GM12878 (cell line): ENCODE measurements around the gene EEF2KMT. TPM values are rescaled to one million over a fixed set of nuclear protein-coding genes. Genes with fewer than 3 reads are reported as not detected.

Source experiments
- ATAC-seq: fragments of 200-7000 bp; cut with Tn5 transposase; 3 replicates; pipeline ENCODE4 v1.9.1; 2020; ENCODE audit warnings: mild to moderate bottlenecking, moderate library complexity
- BruUV-seq: library from RNA; stranded (reverse); fragments of 400-500 nt; replicated peaks from 2 replicates; lab custom pipeline; 2021; lab: Mats Ljungman, UMichigan
- CTCF ChIA-PET: fragments of 300-600 bp; sonication (Branson Sonifier 250); formaldehyde crosslinking; extraction: SDS; loops from one replicate; lab custom pipeline; 2021; ENCODE audit warnings: inconsistent platforms; lab: Yijun Ruan, JAX
- POLR2A ChIA-PET: fragments of 350-600 bp; formaldehyde crosslinking; extraction: SDS; loops from one replicate; lab custom pipeline; 2021; ENCODE audit warnings: inconsistent platforms; lab: Charles Lee
- RAD21 ChIA-PET: fragments of 300-600 bp; sonication (Branson Sonifier 250); formaldehyde crosslinking; loops from one replicate; lab custom pipeline; 2023; ENCODE audit warnings: antibody characterized with exemption; ENCODE audit not compliant: unreplicated experiment; lab: Charles Lee
- SMC1A ChIA-PET: fragments of 300-600 bp; sonication (Branson Sonifier 250); formaldehyde crosslinking; loops from one replicate; lab custom pipeline; 2023; ENCODE audit not compliant: unreplicated experiment, uncharacterized antibody; lab: Charles Lee
- DNase-seq: peaks from one replicate; pipeline ENCODE4 v3.0.0-alpha.2; 2011; ENCODE audit warnings: low read depth, low spot score
- FAIRE-seq: peaks from 3 replicates; lab custom pipeline; 2011; peaks lifted over from hg19 to GRCh38; lab: Jason Lieb, UNC
- H2AFZ ChIP-seq: 2 replicates; pipeline ENCODE4 v1.6.0; 2011; ENCODE audit warnings: low read depth, low read length, control low read depth; ENCODE audit not compliant: control insufficient read depth
- H3K27ac ChIP-seq: 2 replicates; pipeline ENCODE4 v1.5.1; 2011; ENCODE audit warnings: control low read depth; ENCODE audit not compliant: control insufficient read depth, insufficient read depth
- H3K27me3 ChIP-seq, 2 experiments: replicated peaks in 1 of 2; 2 replicates each; pipeline versions ENCODE4 v1.6.0 to v1.6.1; 2011; ENCODE audit warnings: low read length in 1 of 2; ENCODE audit not compliant: control insufficient read depth in 2 of 2, insufficient read depth in 2 of 2
- H3K36me3 ChIP-seq, 2 experiments: 2 replicates each; pipeline ENCODE4 v1.5.1; 2011; ENCODE audit warnings: low read length in 1 of 2; ENCODE audit not compliant: control insufficient read depth in 2 of 2, insufficient read depth in 2 of 2
- H3K4me1 ChIP-seq: 2 replicates; pipeline ENCODE4 v1.6.1; 2011; ENCODE audit warnings: mild to moderate bottlenecking, low read length, moderate library complexity, mixed read lengths; ENCODE audit not compliant: control insufficient read depth, insufficient read depth
- H3K4me2 ChIP-seq: 2 replicates; pipeline ENCODE4 v1.6.0; 2011; ENCODE audit warnings: control low read depth; ENCODE audit not compliant: control insufficient read depth, insufficient read depth
- H3K4me3 ChIP-seq: fragments of 200-600 bp; sonication (generic); 2 replicates; pipeline ENCODE4 v1.5.1; 2016
- H3K79me2 ChIP-seq: 2 replicates; pipeline ENCODE4 v1.6.0; 2011; ENCODE audit warnings: low read length; ENCODE audit not compliant: control insufficient read depth, insufficient read depth
- H3K9ac ChIP-seq: 2 replicates; pipeline ENCODE4 v1.8.0; 2011; ENCODE audit warnings: low read length, control low read depth, mixed read lengths; ENCODE audit not compliant: control insufficient read depth, insufficient read depth
- H3K9me3 ChIP-seq: replicated peaks from 3 replicates; pipeline ENCODE4 v1.5.1; 2011; ENCODE audit warnings: mild to moderate bottlenecking, low read length; ENCODE audit not compliant: control insufficient read depth, insufficient read depth
- H4K20me1 ChIP-seq: 2 replicates; pipeline ENCODE4 v1.6.0; 2011; ENCODE audit not compliant: control insufficient read depth, insufficient read depth
- BCL11A ChIP-seq: IDR thresholded peaks from 2 replicates; pipeline ENCODE4 v1.6.1; 2011; ENCODE audit warnings: low read depth, low read length
- FOXM1 ChIP-seq: IDR thresholded peaks from 2 replicates; pipeline ENCODE4 v1.6.1; 2012; ENCODE audit warnings: low read depth, mild to moderate bottlenecking, inconsistent platforms, low read length, moderate library complexity
- IKZF1 ChIP-seq: fragments of 450-650 bp; conservative IDR thresholded peaks from 2 replicates; pipeline ENCODE4 v1.6.1; 2017; ENCODE audit warnings: antibody characterized with exemption, mild to moderate bottlenecking
- SMC3 ChIP-seq: IDR thresholded peaks from 2 replicates; pipeline ENCODE4 v1.6.1; 2011; ENCODE audit warnings: low read length, improper control_type of control experiment, borderline replicate concordance
- SUZ12 ChIP-seq: fragments of 200-600 bp; sonication (generic); IDR thresholded peaks from one replicate; pipeline ENCODE4 v1.6.1; 2018; ENCODE audit warnings: antibody characterized with exemption, mild to moderate bottlenecking; ENCODE audit not compliant: unreplicated experiment
- ZNF217 ChIP-seq: fragments of 450-650 bp; IDR thresholded peaks from 2 replicates; pipeline ENCODE4 v1.6.1; 2017; ENCODE audit warnings: antibody characterized with exemption, mild to moderate bottlenecking
- WGBS: methylation state at CpG from one replicate; pipeline ENCODE4 v1.1.6; 2016; ENCODE audit warnings: low lambda C conversion rate; ENCODE audit not compliant: insufficient replicate concordance, insufficient coverage; ENCODE audit errors: missing lambda C conversion rate; 5-methylcytosine and 5-hydroxymethylcytosine counted together
- in situ Hi-C: fragments of 300-500 bp; cut with MboI; formaldehyde crosslinking; loops from 9 replicates; pipeline ENCODE4 v1.14.3; 2018; ENCODE audit warnings: mixed read lengths
- intact Hi-C: fragments of 100-400 bp; cut with micrococcal nuclease; formaldehyde crosslinking; loops from one replicate; pipeline ENCODE4 v1.14.2; 2022; ENCODE audit not compliant: unreplicated experiment
- polyA plus RNA-seq, 11 experiments: library from polyadenylated mRNA; depleted of rRNA in 4 of 11; unstranded in 6 of 11; stranded (reverse) in 5 of 11; fragments of >200 nt; fragmentation: Nextera tagmentation in 4 of 11; fragmentation: Illumina TruSeq in 1 of 11; extraction: Ambion mirVana in 4 of 11; extraction: Trizol in 1 of 11; gene quantifications; 1 replicate in 1 of 11; 2 replicates in 10 of 11; pipeline versions ENCODE4 v1.2.1 to v1.2.3, GENCODE V29; 2011 to 2016; ENCODE audit warnings: inconsistent platforms in 2 of 11, missing spikeins in 2 of 11, low read depth in 1 of 11
- total RNA-seq, 4 experiments: library from RNA; depleted of rRNA in 3 of 4; stranded (reverse); fragments of >200 nt in 3 of 4; fragmentation: Illumina TruSeq in 1 of 4; extraction: Trizol in 1 of 4; gene quantifications; 2 replicates each; pipeline versions ENCODE4 v1.2.1 to v1.2.3, GENCODE V29; 2013 to 2021
- TF ChIP-seq, protein P1 (sequence below): IDR thresholded peaks from 2 replicates; pipeline ENCODE4 v1.6.1; 2011; ENCODE audit warnings: borderline replicate concordance, low read depth, mild to moderate bottlenecking, moderate library complexity, mixed read lengths, low read length; ENCODE audit not compliant: insufficient read depth; ENCODE audit errors: extremely low read length
- TF ChIP-seq, protein P2 (sequence below): fragments of 450-650 bp; IDR thresholded peaks from 2 replicates; pipeline ENCODE4 v1.6.1; 2017; ENCODE audit warnings: low read depth, mild to moderate bottlenecking, moderate library complexity

EEF2KMT gene
- total and polyA plus RNA-seq, 10 of the 15 experiments (the other 5 are each of a cell fraction or from before 2014, with no cell fraction given), result 3.8 to 28.1 (median 14.3) TPM

DNA sequence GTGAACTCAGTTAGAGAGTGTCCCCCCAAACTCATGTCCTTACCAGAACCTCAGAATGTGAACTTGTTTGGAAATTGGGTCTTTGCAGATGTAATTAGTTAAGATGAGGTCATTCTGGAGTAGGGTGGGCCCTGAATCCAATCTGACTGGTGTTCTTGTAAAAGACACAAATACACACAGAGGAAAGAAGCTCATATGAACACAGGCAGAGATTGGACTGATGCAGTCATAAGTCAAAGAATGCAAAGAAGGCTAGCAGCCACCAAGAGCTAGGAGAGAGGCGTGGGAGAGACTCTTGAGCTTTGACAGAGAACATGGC lies 61.7 kb downstream of the EEF2KMT start:
- H3K36me3 ChIP-seq, result no peaks in the 10 kb centered on the region
- no peak overlapping the region for H3K4me2 ChIP-seq
- ChIA-PET CTCF (no interaction called here), SMC1A (no interaction called here), POLR2A (no interaction called here), RAD21 (no interaction called here)
- H3K4me3 ChIP-seq, result no peak overlapping the region
- H3K9me3 ChIP-seq, result no peaks in the 10 kb centered on the region
- peaks cover 18% of the 10 kb centered on the region for H3K4me1 ChIP-seq
- H4K20me1 ChIP-seq, result no peaks in the 10 kb centered on the region
- H3K27me3 ChIP-seq, result no peaks in the 10 kb centered on the region
- no peak overlapping the region for H3K9ac ChIP-seq
- no peak for DNase-seq
- BruUV-seq, result no TSS peak
- intact Hi-C loops, result no loop called here
- ATAC-seq, result no peak
- H2AFZ ChIP-seq, result no peak overlapping the region
- WGBS, result 0% methylated on average over 1 of the region's 1 CpG
- no peak for FAIRE-seq
- in situ Hi-C loops, result no loop called here
- H3K79me2 ChIP-seq, result no peaks in the 10 kb centered on the region
- TF ChIP-seq SUZ12 (no peak), BCL11A (no peak), SMC3 (no peak), FOXM1 (no peak), IKZF1 (no peak), ZNF217 (no peak)
- TF ChIP-seq, protein P1, sequence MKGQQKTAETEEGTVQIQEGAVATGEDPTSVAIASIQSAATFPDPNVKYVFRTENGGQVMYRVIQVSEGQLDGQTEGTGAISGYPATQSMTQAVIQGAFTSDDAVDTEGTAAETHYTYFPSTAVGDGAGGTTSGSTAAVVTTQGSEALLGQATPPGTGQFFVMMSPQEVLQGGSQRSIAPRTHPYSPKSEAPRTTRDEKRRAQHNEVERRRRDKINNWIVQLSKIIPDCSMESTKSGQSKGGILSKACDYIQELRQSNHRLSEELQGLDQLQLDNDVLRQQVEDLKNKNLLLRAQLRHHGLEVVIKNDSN, result no peak
- TF ChIP-seq, protein P2, sequence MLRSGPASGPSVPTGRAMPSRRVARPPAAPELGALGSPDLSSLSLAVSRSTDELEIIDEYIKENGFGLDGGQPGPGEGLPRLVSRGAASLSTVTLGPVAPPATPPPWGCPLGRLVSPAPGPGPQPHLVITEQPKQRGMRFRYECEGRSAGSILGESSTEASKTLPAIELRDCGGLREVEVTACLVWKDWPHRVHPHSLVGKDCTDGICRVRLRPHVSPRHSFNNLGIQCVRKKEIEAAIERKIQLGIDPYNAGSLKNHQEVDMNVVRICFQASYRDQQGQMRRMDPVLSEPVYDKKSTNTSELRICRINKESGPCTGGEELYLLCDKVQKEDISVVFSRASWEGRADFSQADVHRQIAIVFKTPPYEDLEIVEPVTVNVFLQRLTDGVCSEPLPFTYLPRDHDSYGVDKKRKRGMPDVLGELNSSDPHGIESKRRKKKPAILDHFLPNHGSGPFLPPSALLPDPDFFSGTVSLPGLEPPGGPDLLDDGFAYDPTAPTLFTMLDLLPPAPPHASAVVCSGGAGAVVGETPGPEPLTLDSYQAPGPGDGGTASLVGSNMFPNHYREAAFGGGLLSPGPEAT, result no peak
- H3K27ac ChIP-seq, result no peak overlapping the region

Other genes starting within 250 kb of the EEF2KMT start
- gene PPL, start 160.6 kb downstream of the EEF2KMT start, total RNA-seq (2014; rRNA removed), result 0.05 and 0.06 TPM in 2 replicates
- gene PPL, start 160.6 kb downstream of the EEF2KMT start, total RNA-seq (2014; rRNA removed; fragmentation: Illumina TruSeq; extraction: Trizol), result 0.04 TPM in 1 of 2 replicates, not detected in the other
- gene PPL, start 160.6 kb downstream of the EEF2KMT start, total RNA-seq (2021), result 0.11 and 0.18 TPM in 2 replicates
- 0.04 TPM in 1 of 2 replicates, not detected in the other for gene PPL, start 160.6 kb downstream of the EEF2KMT start, polyA plus RNA-seq (2011; rRNA removed)
- gene PPL, start 160.6 kb downstream of the EEF2KMT start, polyA plus RNA-seq (2014; fragmentation: Illumina TruSeq; extraction: Trizol), result 0.03 TPM in 1 of 2 replicates, not detected in the other
- gene PPL, start 160.6 kb downstream of the EEF2KMT start, polyA plus RNA-seq (2014; fragmentation: Nextera tagmentation; extraction: Ambion mirVana), result not detected
- gene PPL, start 160.6 kb downstream of the EEF2KMT start, polyA plus RNA-seq (2014; rRNA removed), result 0.03 and 0.04 TPM in 2 replicates
- gene PPL, start 160.6 kb downstream of the EEF2KMT start, polyA plus RNA-seq (2016; fragmentation: Nextera tagmentation; extraction: Ambion mirVana), result under 1 TPM; 0.19 to 0.47 TPM
- gene SEC14L5, start 139.5 kb downstream of the EEF2KMT start, total RNA-seq (2014; rRNA removed), result not detected in 2 replicates
- not detected in 2 replicates for gene SEC14L5, start 139.5 kb downstream of the EEF2KMT start, total RNA-seq (2014; rRNA removed; fragmentation: Illumina TruSeq; extraction: Trizol)
- gene SEC14L5, start 139.5 kb downstream of the EEF2KMT start, total RNA-seq (2021), result not detected in 2 replicates
- gene SEC14L5, start 139.5 kb downstream of the EEF2KMT start, polyA plus RNA-seq (2011; rRNA removed), result not detected in 2 replicates
- gene SEC14L5, start 139.5 kb downstream of the EEF2KMT start, polyA plus RNA-seq (2014; fragmentation: Illumina TruSeq; extraction: Trizol), result 0.01 TPM in 1 of 2 replicates, not detected in the other
- gene SEC14L5, start 139.5 kb downstream of the EEF2KMT start, polyA plus RNA-seq (2014; fragmentation: Nextera tagmentation; extraction: Ambion mirVana), result not detected
- gene SEC14L5, start 139.5 kb downstream of the EEF2KMT start, polyA plus RNA-seq (2014; rRNA removed), result not detected in 2 replicates
- not detected for gene SEC14L5, start 139.5 kb downstream of the EEF2KMT start, polyA plus RNA-seq (2016; fragmentation: Nextera tagmentation; extraction: Ambion mirVana)
- 8.1 and 11.6 TPM in 2 replicates for gene NAGPA, start 63.9 kb downstream of the EEF2KMT start, total RNA-seq (2014; rRNA removed)
- gene NAGPA, start 63.9 kb downstream of the EEF2KMT start, total RNA-seq (2014; rRNA removed; fragmentation: Illumina TruSeq; extraction: Trizol), result 3.7 and 5.0 TPM in 2 replicates
- 8.2 and 8.8 TPM in 2 replicates for gene NAGPA, start 63.9 kb downstream of the EEF2KMT start, total RNA-seq (2021)
- gene NAGPA, start 63.9 kb downstream of the EEF2KMT start, polyA plus RNA-seq (2011; rRNA removed), result 0.82 and 1.9 TPM in 2 replicates
- 0.65 and 2.7 TPM in 2 replicates for gene NAGPA, start 63.9 kb downstream of the EEF2KMT start, polyA plus RNA-seq (2014; fragmentation: Illumina TruSeq; extraction: Trizol)
- gene NAGPA, start 63.9 kb downstream of the EEF2KMT start, polyA plus RNA-seq (2014; fragmentation: Nextera tagmentation; extraction: Ambion mirVana), result under 1 TPM; 0.03 to 0.79 TPM
- gene NAGPA, start 63.9 kb downstream of the EEF2KMT start, polyA plus RNA-seq (2014; rRNA removed), result 8.5 and 9.7 TPM in 2 replicates
- gene NAGPA, start 63.9 kb downstream of the EEF2KMT start, polyA plus RNA-seq (2016; fragmentation: Nextera tagmentation; extraction: Ambion mirVana), result 1 to 10 TPM; 9.3 to 9.9 TPM
- gene C16orf89, start 31.8 kb downstream of the EEF2KMT start, total RNA-seq (2014; rRNA removed), result not detected in 2 replicates
- not detected in 2 replicates for gene C16orf89, start 31.8 kb downstream of the EEF2KMT start, total RNA-seq (2014; rRNA removed; fragmentation: Illumina TruSeq; extraction: Trizol)
- not detected in 2 replicates for gene C16orf89, start 31.8 kb downstream of the EEF2KMT start, total RNA-seq (2021)
- 0.17 TPM in 1 of 2 replicates, not detected in the other for gene C16orf89, start 31.8 kb downstream of the EEF2KMT start, polyA plus RNA-seq (2011; rRNA removed)
- gene C16orf89, start 31.8 kb downstream of the EEF2KMT start, polyA plus RNA-seq (2014; fragmentation: Illumina TruSeq; extraction: Trizol), result not detected in 2 replicates
- gene C16orf89, start 31.8 kb downstream of the EEF2KMT start, polyA plus RNA-seq (2014; fragmentation: Nextera tagmentation; extraction: Ambion mirVana), result not detected
- gene C16orf89, start 31.8 kb downstream of the EEF2KMT start, polyA plus RNA-seq (2014; rRNA removed), result not detected in 2 replicates
- not detected for gene C16orf89, start 31.8 kb downstream of the EEF2KMT start, polyA plus RNA-seq (2016; fragmentation: Nextera tagmentation; extraction: Ambion mirVana)
- 30.9 and 32.6 TPM in 2 replicates for gene ALG1, start 26.0 kb downstream of the EEF2KMT start, total RNA-seq (2014; rRNA removed)
- gene ALG1, start 26.0 kb downstream of the EEF2KMT start, total RNA-seq (2014; rRNA removed; fragmentation: Illumina TruSeq; extraction: Trizol), result 14.1 and 16.5 TPM in 2 replicates
- 26.2 and 26.9 TPM in 2 replicates for gene ALG1, start 26.0 kb downstream of the EEF2KMT start, total RNA-seq (2021)
- gene ALG1, start 26.0 kb downstream of the EEF2KMT start, polyA plus RNA-seq (2011; rRNA removed), result 15.9 and 19.1 TPM in 2 replicates
- 17.9 and 21.4 TPM in 2 replicates for gene ALG1, start 26.0 kb downstream of the EEF2KMT start, polyA plus RNA-seq (2014; fragmentation: Illumina TruSeq; extraction: Trizol)
- 1 to 10 TPM; 1.5 to 5.2 TPM for gene ALG1, start 26.0 kb downstream of the EEF2KMT start, polyA plus RNA-seq (2014; fragmentation: Nextera tagmentation; extraction: Ambion mirVana)
- 23.4 and 26.9 TPM in 2 replicates for gene ALG1, start 26.0 kb downstream of the EEF2KMT start, polyA plus RNA-seq (2014; rRNA removed)
- 10 to 100 TPM; 41.3 to 43.2 TPM for gene ALG1, start 26.0 kb downstream of the EEF2KMT start, polyA plus RNA-seq (2016; fragmentation: Nextera tagmentation; extraction: Ambion mirVana)